ENCODE data around the gene TACC2.
"Not testable (repeated sequence)": the region's sequence is repeated elsewhere in the genome, so short reads cannot be mapped to it uniquely, and the experiment has no call there.

Gene TACC2

GRCh38 chr10:122066337-122066939, 77.5 kb downstream of the TACC2 start:
- not testable (repeated sequence) for DNase-seq

- DNase-seq, result no peak
These were observed 79.9 kb downstream of the TACC2 start for GRCh38 chr10:122068844-122069243.

GRCh38 chr10:122072491-122072890, 83.5 kb downstream of the TACC2 start:
- no peak for DNase-seq

- DNase-seq, result no peak
These were observed 84.5 kb downstream of the TACC2 start for GRCh38 chr10:122073508-122073907.

- DNase-seq, result no peak
These were observed 86.2 kb downstream of the TACC2 start for GRCh38 chr10:122075171-122075570.

- not testable (repeated sequence) for DNase-seq
These were observed 86.9 kb downstream of the TACC2 start for GRCh38 chr10:122075876-122076275.

GRCh38 chr10:122077311-122077875, 88.4 kb downstream of the TACC2 start:
- no peak for DNase-seq

- no peak for DNase-seq
These were observed 89.4 kb downstream of the TACC2 start for GRCh38 chr10:122078326-122078725.

- DNase-seq, result no peak
These were observed 90.2 kb downstream of the TACC2 start for GRCh38 chr10:122078965-122079795.

- no peak for DNase-seq
These were observed 93.9 kb downstream of the TACC2 start for GRCh38 chr10:122082616-122083477.

- DNase-seq, result no peak
These were observed 94.6 kb downstream of the TACC2 start for GRCh38 chr10:122083478-122084025.

- no peak for DNase-seq
These were observed 95.5 kb downstream of the TACC2 start for GRCh38 chr10:122084286-122085041.

- DNase-seq, result no peak
These were observed 96.5 kb downstream of the TACC2 start for GRCh38 chr10:122085423-122085911.

GRCh38 chr10:122086416-122087240, 97.7 kb downstream of the TACC2 start:
- DNase-seq, result no peak

GRCh38 chr10:122087436-122087835, 98.5 kb downstream of the TACC2 start:
- no peak for DNase-seq

GRCh38 chr10:122089311-122090017, 100.5 kb downstream of the TACC2 start:
- peak in 1 of 3 experiments; percentile 10 for DNase-seq

GRCh38 chr10:122091722-122092121, 102.8 kb downstream of the TACC2 start:
- DNase-seq, result no peak

- no peak for DNase-seq
These were observed 104.1 kb downstream of the TACC2 start for GRCh38 chr10:122093076-122093475.

- not testable (repeated sequence) for DNase-seq
These were observed 107.2 kb downstream of the TACC2 start for GRCh38 chr10:122096181-122096580.

- DNase-seq, result no peak
These were observed 107.7 kb downstream of the TACC2 start for GRCh38 chr10:122096705-122097104.
